Cardiac septum (tissue), 1 donor: ENCODE results near the gene OR2AT4. TPM values are rescaled to one million over a fixed set of nuclear protein-coding genes. Genes with fewer than 3 reads are reported as not detected.
"Not testable (repeated sequence)": the region's sequence is repeated elsewhere in the genome, so short reads cannot be mapped to it uniquely, and the experiment has no call there.

Experiments used
- DNase-seq: peaks from one replicate; pipeline ENCODE4 v3.0.0-alpha.2; 2020; ENCODE audit warnings: low spot score
- intact Hi-C: fragments of 100-400 bp; cut with DNase I; formaldehyde crosslinking; loops from one replicate; pipeline ENCODE4 v1.14.0; 2022
- total RNA-seq: library from RNA; stranded (reverse); fragmentation: NEBNext Ultra II Directional; extraction: Animal tissue kit (Norgen Biotek cat#: 25700); gene quantifications from one replicate; pipeline ENCODE4 v1.2.1, GENCODE V29; 2021
- donor health status: DM: no; HTN: no; CAD: no.

The OR2AT4 gene
- total RNA-seq, 1 donor from 2014 or later, result not detected

DNA sequence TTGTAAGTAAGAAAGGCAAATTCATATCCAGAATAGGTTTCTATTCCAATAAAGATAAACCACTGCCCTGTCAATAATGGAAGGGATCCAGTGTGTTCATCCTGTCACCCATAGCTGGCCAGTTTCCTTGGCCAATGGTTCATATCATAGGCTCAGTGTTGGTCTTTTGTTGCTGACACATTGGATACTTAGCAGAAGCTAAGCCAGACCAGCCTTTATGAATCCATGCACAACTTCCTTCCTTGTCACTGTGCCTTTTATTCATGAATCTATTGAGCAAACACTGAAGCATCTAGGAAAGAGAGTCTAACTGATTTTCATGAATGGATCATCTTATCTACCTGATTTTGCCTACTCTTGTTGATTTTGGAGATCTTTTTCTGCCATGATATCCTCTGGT, 20.0 kb downstream of the OR2AT4 start:
- no peak for DNase-seq

DNA sequence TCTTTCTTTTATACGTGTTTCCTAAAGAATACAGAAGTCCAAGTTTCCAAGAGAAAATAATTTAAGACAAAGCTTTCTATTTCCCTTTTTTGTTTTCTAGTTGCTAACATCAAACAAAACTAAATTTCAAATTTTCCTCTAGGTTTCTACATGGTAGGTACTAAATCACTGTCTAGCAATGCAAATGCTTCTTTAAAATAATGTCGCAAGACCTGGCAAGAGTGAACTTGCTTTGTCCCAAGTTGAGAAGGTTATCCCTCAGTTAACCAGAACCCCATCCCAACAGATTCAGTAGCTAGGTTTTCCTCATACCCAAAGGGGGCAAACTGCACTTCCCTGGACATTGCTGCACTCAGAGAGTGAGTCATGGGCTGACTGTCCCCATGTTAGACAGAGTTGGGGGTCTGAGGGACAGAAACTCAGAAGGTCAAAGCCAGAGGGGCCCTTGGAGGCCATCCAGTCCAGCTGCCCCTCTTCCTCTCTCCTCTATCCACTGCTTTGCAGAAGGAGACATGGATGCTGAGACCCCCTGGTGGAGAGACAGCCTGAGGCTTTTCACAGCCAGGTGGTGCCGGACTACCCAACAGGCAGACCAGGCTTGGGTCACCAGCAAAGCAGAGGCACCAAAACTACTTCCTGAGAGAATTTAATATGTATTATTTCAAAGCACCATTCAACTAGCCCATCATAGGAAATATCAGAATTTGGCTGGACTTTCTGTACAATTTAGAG, 23.1 kb downstream of the OR2AT4 start:
- no peak for DNase-seq
- intact Hi-C loops, result no loop called here

More for the DNA sequence above, 20.0 kb downstream of the OR2AT4 start:
- intact Hi-C loops, result no loop called here

- no peak for DNase-seq
- intact Hi-C loops, result no loop called here
These were observed 24.1 kb downstream of the OR2AT4 start for GRCh38 chr11:75072582-75072981.

DNA sequence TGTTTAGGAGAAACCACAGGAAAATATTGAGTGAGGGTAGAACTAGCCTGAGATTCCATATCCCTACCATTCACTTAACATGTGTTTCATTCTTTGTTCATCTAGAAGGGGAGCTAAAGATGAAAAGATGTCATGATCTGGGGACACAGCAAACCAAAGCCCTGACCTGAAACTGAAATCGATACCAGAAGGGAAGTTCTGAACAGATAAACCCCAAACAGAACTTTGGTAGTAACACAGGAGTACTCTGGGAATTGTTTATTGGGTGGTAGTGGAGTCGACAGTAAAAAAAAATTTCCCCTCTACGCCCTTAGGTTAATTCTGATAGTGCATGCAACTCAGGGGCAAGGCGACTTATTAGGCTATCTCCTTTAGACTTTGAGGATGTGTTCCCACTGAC, 27.2 kb downstream of the OR2AT4 start:
- DNase-seq, result no peak

GRCh38 chr11:75068993-75069392, 27.7 kb downstream of the OR2AT4 start:
- intact Hi-C loops, result no loop called here
- DNase-seq, result no peak

More for the DNA sequence above, 27.2 kb downstream of the OR2AT4 start:
- intact Hi-C loops, result no loop called here

DNA sequence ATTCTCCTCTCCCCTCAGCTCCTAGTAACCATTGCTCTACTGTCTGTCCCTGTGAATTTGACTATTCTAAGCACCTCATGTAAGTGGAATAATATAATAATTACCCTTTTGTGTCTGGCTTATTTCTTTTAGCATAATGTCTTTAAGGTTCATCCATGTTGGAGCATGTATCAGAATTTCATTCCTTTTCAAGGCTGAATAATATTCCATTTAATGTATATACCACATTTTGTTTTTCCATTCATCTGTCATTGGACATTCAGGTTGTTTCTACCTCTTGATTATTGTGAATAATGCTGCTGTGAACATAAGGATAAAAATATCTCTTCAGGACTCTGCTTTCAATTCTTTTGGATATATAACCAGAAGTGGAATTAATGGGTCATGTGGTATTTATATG, 28.1 kb downstream of the OR2AT4 start:
- intact Hi-C loops, result no loop called here
- no peak for DNase-seq

DNA sequence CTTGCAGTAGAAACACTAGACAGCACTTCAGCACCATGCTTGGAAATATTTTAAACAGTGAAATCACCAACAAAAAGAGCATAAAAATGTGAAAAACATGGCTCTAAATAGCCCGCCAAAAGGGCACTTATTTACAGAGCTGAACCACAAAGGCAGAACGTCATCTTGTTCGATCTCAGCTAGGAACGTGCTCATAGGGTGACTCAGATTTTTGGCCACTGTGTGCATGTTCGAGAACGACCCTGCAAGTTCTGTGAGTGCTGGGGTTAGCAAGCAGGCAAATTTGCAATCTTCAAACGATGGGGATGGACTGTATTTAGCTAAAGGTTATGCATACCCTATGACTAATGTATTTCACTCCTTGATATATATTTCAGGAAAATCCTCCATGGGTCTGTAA, 30.6 kb downstream of the OR2AT4 start:
- intact Hi-C loops, result no loop called here
- no peak for DNase-seq

GRCh38 chr11:75063741-75064314, 32.8 kb downstream of the OR2AT4 start:
- DNase-seq, result no peak
- intact Hi-C loops, result no loop called here

DNA sequence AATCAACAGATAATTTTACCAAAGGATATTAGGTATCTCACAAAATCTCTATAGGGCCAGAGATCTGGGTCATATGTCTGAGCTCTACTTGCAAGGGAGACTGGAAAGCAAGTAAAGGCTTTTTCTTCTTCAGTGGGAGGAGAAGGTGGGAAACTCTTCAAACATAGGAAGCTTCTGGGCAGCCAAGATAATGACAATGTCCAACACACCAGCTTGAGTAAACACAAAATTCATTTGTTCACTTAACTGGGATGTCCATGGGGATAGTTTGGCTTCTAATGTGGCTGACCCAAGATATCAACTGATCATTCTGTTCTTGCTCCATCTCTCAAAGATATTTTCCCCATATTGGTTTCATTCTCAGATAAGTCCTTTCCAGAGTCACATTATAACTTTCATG, 37.4 kb downstream of the OR2AT4 start:
- DNase-seq, result no peak
- intact Hi-C loops, result no loop called here

DNA sequence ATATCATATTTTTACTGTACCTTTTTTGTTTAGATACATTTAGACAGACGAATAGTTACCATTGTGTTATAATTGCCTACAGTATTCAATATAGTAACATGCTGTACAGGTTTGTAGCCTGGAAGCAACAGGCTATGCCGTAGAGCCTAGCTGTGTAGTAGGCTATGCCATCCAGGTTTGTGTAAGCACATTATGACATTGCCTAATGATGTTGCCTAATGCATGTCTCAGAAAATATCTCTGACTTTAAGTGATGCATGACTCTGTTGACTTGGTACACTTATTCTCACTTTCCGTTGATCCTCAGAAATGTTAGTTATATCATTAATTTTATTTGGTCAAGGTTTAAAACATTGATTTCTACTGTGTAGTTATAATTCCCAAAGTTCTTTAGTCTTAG, 39.9 kb downstream of the OR2AT4 start:
- intact Hi-C loops, result no loop called here
- DNase-seq, result no peak

DNA sequence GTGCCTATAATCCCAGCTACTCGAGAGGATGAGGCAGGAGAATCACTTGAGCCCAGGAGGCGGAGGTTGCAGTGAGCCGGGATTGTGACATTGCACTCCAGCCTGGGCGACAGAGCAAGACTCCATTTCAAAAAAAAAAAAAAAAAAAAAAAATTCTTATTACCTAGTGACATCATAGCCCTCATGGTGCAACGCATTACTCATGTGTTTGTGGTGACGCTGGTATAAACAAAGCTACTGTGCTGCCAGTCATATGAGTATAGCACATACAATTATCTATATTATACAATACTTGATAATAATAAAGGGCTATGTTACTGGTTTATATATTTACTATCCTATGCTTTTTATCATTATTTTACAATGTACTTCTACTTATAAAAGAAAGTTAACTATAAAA, 41.2 kb downstream of the OR2AT4 start:
- intact Hi-C loops, result no loop called here
- no peak for DNase-seq

GRCh38 chr11:75052457-75052856, 44.2 kb downstream of the OR2AT4 start:
- intact Hi-C loops, result no loop called here
- no peak for DNase-seq

DNA sequence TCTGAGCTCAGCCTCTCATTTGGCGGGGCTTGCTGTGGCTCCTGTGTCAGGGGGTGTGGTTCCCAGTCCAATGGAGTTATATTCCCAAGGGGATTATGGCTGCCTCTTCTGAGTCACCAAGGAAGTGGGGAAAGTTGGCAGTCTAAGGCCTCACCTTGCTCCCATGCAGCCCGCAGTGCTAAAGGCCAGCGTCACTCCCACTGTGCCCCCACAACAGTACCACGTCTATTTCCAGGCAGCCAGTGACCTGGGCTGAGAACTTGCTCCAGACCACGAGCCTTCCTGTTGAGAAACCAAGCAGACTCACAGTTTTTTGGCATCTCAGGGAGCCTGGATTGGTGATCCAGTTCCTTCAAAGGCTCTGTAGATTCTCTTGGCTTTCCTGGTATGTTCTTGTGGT, 45.6 kb downstream of the OR2AT4 start:
- no peak for DNase-seq
- intact Hi-C loops, result no loop called here

- no peak for DNase-seq
- intact Hi-C loops, result no loop called here
These were observed 46.2 kb downstream of the OR2AT4 start for GRCh38 chr11:75050516-75050915.

- intact Hi-C loops, DNase-seq: not testable (repeated sequence)
These were observed 47.0 kb downstream of the OR2AT4 start for GRCh38 chr11:75049501-75050266.

- no peak for DNase-seq
- intact Hi-C loops, result no loop called here
These were observed 49.5 kb downstream of the OR2AT4 start for GRCh38 chr11:75047191-75047590.

GRCh38 chr11:75046668-75047067, 50.0 kb downstream of the OR2AT4 start:
- DNase-seq, intact Hi-C loops: not testable (repeated sequence)

DNA sequence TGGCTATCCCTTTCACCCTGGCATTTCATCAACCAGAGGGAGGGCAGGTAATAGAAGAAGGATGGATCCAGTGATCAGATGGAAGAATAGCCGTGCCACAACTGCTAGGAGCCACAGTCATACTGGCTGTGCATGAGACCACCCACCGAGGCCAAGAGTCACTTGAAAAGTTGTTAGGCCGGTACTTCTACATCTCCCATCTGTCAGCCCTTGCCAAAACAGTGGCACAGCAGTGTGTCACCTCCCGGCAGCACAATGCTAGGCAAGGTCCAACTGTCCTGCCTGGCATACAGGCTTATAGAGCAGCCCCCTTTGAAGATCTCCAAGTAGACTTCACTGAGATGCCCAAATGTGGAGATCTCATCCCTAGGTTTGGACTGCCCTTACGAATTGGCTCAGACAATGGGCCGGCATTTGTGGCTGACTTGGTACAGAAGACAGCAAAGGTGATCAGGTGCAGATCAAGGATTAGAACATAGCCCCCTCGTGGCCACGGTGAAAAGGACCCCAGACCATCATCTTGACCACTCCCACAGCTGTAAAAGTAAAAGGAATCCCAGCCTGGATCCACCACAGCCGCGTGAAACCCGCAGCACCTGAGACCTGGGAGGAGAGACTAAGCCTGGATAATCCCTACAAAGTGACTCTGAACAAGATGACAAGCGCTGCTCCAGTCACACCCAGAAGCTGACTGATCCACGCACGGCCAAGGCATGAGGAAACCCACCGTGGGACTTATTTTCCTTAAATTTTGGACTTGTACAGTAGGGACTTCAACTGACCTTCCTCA, 52.1 kb downstream of the OR2AT4 start:
- DNase-seq, intact Hi-C loops: not testable (repeated sequence)

DNA sequence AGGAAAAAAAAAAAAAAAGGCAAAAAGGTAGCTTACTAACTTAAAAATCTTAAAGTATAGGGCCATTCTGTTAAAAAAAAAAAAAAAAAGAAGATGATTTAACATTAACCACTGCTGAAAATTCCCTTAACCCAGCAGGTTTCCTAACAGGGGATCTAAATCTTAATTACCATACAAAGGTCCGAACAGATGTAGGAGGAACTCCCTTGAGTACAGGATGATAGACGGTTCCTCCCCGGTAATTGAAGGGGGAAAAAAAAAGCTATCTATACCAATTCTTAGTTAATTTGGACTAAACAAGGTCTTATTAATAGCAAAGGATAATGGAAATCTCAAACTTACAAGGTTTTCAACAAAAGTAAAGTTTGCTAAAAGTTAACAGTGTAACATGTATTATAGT, 54.9 kb downstream of the OR2AT4 start:
- intact Hi-C loops, DNase-seq: not testable (repeated sequence)

DNA sequence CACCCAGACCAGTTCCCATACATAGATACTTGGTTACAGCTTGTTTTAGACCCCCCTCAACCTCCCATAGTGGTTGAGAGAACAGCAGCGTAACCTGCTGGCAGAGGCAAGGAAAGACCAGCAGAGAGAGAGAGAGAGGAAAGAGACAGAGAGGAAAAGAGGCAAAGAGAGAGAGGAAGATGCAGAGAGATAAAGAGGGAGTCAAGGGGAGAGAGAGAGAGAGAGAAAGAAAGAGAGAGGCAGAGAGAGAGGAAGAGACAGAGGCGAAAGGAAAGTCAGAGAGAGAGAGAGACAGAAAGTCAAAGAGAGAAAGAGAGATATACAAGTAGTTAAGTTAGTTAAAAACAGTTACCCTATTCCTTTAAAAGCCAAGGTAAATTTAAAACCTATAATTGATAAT, 55.4 kb downstream of the OR2AT4 start:
- no peak for DNase-seq
- intact Hi-C loops, result no loop called here
